Measurements from ENCODE around the gene CHD1L.
"Not testable (repeated sequence)": the region's sequence is repeated elsewhere in the genome, so short reads cannot be mapped to it uniquely, and the experiment has no call there.

The CHD1L gene

DNA sequence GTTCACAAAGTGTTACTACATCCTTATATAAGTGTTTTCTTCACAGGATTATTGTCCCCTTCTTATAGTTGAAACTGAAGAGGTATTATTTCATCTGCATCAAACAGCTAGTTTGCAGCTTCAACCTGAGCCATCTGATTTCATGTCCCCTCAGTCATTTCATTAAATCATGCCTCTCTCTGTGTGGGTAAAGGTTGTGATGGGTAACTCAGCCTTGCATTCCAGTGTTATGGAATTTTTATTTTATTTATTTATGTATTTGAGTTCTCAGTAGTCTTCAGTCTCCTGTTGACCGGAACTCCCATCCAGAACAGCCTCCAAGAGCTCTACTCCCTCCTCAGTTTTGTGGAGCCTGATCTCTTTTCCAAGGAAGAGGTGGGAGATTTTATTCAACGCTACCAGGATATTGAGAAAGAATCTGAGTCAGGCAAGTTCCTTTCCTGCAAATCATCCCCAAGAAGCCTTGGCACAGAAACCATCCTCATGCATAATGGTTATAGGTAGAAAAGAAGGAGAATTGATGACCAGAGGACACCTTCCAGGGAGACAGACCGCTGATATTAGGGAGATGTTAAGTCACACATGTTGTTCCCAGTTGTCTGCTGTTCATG is 21.8 kb downstream of the CHD1L start:
- Mint-ChIP-seq H3K9me3 (no peaks in the 10 kb centered on the region), H3K27me3 (no peaks in the 10 kb centered on the region), H3K27ac (no peak overlapping the region), H3K4me3 (no peak overlapping the region), H3K4me1 (ENCODE audit: low read depth) (no peaks in the 10 kb centered on the region), H3K36me3 (ENCODE audit: low read depth) (peaks cover 100% of the 10 kb centered on the region)
- intact Hi-C loops (cut with micrococcal nuclease), result no loop called here

DNA sequence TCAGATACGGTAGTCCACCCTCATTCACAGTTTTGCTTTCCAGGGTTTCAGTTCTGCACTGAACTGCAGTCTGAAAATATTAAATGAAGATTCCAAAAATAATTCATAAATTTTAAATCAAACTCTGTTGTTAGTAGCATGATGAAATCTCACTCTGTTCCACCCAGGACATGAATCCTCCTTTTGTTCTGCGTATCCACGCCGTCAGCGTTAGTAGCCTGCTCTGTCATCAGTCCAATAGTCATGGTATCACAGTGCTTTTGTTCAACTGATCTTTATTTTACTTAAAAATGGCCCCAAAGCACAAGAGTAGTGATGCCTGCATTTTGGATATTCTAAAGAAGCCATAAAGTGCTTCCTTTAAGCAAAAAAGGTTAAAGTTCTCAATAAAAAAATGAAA is 23.9 kb downstream of the CHD1L start:
- intact Hi-C loops (cut with micrococcal nuclease), result no loop called here
- Mint-ChIP-seq H3K27me3 (no peaks in the 10 kb centered on the region), H3K4me1 (ENCODE audit: low read depth) (no peaks in the 10 kb centered on the region), H3K27ac (no peak overlapping the region), H3K36me3 (ENCODE audit: low read depth) (peaks cover 97% of the 10 kb centered on the region), H3K4me3 (no peak overlapping the region), H3K9me3 (no peaks in the 10 kb centered on the region)

DNA sequence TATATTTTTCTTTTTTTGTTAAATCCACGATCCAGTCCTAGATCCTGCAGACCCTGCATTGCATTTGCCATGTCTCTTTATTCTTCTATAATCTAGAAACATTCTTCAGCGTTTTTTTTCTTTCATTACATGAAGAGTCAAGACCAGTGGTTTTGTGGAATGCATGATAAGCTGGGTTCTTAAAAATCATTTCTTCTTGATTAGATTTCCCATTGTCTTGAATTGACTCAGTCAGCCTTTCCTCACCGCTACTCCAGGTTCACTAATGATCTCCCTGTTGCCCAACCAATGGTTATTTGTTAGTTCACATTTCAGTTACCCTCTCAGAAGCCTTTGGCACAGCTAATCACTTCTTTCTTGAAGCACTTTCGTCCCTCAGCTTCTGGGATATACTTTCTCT is 25.2 kb downstream of the CHD1L start:
- Mint-ChIP-seq H3K9me3 (no peaks in the 10 kb centered on the region), H3K36me3 (ENCODE audit: low read depth) (peaks cover 97% of the 10 kb centered on the region), H3K4me3 (no peak overlapping the region), H3K27me3 (no peaks in the 10 kb centered on the region), H3K27ac (no peak overlapping the region), H3K4me1 (ENCODE audit: low read depth) (no peaks in the 10 kb centered on the region)
- intact Hi-C loops (cut with micrococcal nuclease), result no loop called here

DNA sequence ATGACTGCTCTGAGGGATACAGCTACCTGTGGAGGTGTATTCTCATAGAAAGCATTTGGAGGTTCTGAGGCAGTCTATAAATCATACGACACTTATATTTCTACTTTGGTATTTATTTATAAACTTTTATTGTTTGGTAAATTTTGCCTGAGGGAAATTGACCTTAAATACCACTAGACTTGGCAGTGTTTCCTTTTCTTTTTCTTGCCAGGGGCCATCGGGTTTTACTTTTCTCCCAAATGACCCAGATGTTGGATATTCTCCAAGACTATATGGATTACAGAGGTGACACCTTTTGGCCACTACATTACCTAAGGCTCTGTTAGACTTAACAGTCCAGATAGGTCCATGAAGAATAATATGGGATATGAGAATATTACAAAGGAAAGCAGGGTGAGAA is 28.2 kb downstream of the CHD1L start:
- Mint-ChIP-seq H3K27me3 (no peaks in the 10 kb centered on the region), H3K9me3 (no peaks in the 10 kb centered on the region), H3K4me1 (ENCODE audit: low read depth) (no peaks in the 10 kb centered on the region), H3K4me3 (no peak overlapping the region), H3K27ac (no peak overlapping the region), H3K36me3 (ENCODE audit: low read depth) (peaks cover 69% of the 10 kb centered on the region)
- intact Hi-C loops (cut with micrococcal nuclease), result no loop called here

DNA sequence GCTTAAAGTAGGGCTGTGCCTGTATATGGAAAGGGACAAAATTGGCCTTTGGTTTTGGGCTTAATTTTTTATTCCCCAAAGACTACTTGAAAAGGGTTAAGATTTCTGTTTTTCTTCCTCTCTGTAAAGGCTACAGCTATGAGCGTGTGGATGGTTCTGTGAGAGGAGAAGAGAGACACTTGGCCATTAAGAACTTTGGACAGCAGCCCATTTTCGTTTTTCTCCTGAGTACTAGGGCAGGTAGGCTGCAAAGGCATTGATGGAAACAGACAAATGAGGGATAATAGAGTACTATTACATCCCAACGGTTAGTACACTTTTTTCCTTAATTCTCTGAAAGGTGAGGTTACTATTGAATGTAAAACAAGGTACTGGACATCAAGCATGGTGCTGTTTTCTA is 29.6 kb downstream of the CHD1L start:
- Mint-ChIP-seq H3K27ac (no peak overlapping the region), H3K27me3 (no peaks in the 10 kb centered on the region), H3K36me3 (ENCODE audit: low read depth) (peaks cover 56% of the 10 kb centered on the region), H3K4me3 (no peak overlapping the region), H3K9me3 (no peaks in the 10 kb centered on the region), H3K4me1 (ENCODE audit: low read depth) (no peaks in the 10 kb centered on the region)
- intact Hi-C loops (cut with micrococcal nuclease), result loop anchor here (2.0 kb wide), 2 partner anchors 119 to 621 kb away; no protein-coding TSS in a partner anchor

DNA sequence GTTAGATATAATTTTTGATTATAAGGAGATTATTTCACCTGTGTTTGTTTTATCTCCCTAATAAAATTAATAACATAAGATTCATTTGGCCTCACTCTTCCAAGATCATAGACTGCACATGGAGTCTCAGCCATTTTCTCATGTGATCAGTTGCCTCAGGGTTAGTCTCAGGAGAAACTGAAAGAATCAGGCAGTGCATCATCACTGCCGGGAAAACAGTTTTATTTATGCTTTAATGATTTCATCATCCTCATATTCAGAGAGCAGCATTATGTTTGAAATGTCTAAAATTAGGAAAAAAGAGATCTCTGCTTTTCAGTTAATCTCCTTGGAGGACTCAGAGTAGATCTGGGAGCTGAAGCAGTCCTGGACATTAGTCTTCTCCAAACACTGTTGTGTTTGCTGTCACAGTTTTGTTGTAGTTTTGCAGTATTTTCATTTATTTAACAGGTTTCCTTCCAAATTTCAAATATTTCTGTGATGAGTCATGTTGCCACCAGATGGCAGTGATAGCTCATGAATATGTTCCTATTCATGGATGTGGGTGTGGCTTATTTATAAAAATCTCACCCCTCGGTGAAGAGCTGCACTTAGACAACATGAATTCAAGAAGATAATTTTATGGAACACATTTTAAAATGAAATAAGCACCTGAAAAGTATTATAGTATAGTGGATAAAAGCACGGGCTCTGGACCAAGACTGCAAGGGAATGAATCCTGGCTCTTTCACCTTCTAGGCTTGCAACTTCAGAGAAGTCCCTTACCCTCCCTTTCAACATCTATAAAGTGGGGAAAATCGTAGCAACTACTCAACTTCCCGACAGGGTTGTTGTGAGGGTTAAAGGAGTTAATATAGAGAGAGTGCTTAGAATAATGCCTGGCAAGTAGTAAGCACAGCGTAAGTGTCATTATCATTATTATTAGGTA is 31.2 kb downstream of the CHD1L start:
- Mint-ChIP-seq H3K4me3 (no peak overlapping the region), H3K27ac (no peak overlapping the region), H3K27me3 (no peaks in the 10 kb centered on the region), H3K36me3 (ENCODE audit: low read depth) (peaks cover 40% of the 10 kb centered on the region), H3K9me3 (no peaks in the 10 kb centered on the region), H3K4me1 (ENCODE audit: low read depth) (no peaks in the 10 kb centered on the region)
- intact Hi-C loops (cut with micrococcal nuclease), result loop anchor here (2.0 kb wide), 2 partner anchors 117 to 619 kb away; no protein-coding TSS in a partner anchor

DNA sequence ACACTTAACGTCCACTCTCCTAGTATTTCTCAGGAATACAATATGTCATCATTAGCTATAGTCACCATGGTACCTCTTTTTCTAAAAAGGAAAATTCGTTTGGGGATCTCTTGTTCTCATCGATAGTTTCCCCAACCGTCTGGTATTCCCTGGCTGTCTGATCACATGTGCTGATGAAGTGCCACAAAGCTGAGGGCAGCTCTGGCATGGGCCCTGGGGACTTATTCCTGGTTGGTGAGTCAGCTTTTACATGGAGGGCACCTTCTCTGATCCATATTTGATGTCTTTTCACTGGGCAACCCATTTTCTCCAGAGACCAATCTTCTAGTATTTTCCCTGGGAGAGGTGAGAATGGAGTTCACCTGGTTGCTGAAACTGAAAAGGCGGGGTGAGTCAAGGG is 39.5 kb downstream of the CHD1L start:
- no peaks in the 10 kb centered on the region for H3K27me3 Mint-ChIP-seq
- no peak overlapping the region for H3K27ac Mint-ChIP-seq
- H3K36me3 Mint-ChIP-seq (ENCODE audit: low read depth), result peaks cover 48% of the 10 kb centered on the region
- intact Hi-C loops (cut with micrococcal nuclease), result no loop called here
- no peak overlapping the region for H3K4me3 Mint-ChIP-seq
- no peaks in the 10 kb centered on the region for H3K9me3 Mint-ChIP-seq
- H3K4me1 Mint-ChIP-seq (ENCODE audit: low read depth), result no peaks in the 10 kb centered on the region

DNA sequence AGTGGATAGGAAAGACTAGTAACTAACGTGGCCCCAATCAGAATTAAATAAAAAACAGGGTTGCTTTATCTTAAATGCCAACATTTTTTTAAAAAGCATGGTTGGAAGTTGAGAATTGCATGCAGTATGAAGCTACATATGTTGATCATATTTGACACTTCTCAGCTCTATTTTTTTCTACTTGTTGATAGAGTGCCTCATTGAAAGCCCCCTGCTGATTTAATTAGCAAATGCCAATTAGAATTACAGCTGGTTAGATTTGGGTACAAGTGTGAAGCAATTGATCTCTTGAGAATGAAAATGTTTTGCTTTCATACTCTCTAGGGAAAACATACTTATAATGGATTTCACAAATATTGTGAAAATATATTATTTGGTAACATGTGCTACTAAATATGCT is 40.5 kb downstream of the CHD1L start:
- Mint-ChIP-seq H3K4me3 (no peak overlapping the region), H3K27ac (no peak overlapping the region), H3K27me3 (no peaks in the 10 kb centered on the region), H3K9me3 (no peaks in the 10 kb centered on the region), H3K4me1 (ENCODE audit: low read depth) (no peaks in the 10 kb centered on the region), H3K36me3 (ENCODE audit: low read depth) (peaks cover 58% of the 10 kb centered on the region)
- intact Hi-C loops (cut with micrococcal nuclease), result no loop called here

DNA sequence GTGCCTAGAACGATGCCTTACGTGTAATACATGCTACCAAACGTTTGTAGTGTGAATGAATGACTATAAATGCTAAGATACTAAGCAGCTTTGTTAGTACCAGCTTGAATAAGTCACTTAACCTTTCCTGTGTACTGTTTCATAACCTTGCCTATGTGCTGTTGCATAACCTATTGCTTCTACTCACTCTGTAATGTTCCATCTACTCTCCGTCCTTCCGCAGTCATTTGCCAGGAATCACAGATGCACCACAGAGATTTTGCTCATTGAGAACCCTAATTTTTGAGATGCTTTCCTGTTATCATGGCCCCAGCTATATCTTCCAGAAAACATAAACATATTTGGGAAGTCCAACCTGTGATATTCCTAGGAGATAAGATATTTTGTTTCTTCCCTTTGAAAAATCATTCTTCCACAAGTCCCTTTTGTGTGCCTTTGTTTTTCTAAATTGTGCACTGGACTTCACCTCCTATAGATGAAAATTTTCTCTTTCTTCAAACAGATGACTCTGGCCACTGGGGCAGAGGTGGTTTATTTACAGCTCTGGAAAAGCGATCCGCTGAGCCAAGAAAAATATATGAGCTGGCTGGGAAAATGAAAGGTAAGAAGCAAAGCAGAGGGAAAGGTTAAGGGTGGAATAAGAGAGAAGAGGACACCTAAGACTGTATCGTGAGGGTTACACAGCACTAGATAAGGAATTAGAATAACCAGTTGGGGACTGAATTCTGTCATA is 44.8 kb downstream of the CHD1L start:
- intact Hi-C loops (cut with micrococcal nuclease), result no loop called here
- no peaks in the 10 kb centered on the region for H3K9me3 Mint-ChIP-seq
- no peaks in the 10 kb centered on the region for H3K4me1 Mint-ChIP-seq (ENCODE audit: low read depth)
- no peaks in the 10 kb centered on the region for H3K27me3 Mint-ChIP-seq
- H3K4me3 Mint-ChIP-seq, result no peak overlapping the region
- H3K27ac Mint-ChIP-seq, result no peak overlapping the region
- H3K36me3 Mint-ChIP-seq (ENCODE audit: low read depth), result peaks cover 95% of the 10 kb centered on the region

DNA sequence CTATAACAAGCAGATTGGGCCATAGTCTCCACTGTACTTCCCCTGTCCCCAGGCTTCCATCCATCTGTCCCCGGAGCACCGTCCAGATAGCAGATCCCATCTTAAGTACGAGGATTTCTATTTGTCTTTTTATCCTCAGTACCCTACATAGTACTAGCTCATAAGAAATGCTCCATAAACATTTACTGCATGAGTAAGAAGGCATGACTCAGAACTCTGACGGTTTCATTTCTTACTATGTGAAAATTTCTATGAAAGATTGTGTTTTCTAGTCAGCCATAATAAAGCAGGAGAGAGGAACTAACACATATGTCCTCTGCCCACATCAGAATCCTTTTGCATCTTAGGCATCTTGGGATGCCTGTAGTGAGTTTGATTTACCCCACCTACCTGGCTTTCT is 49.5 kb downstream of the CHD1L start:
- no peaks in the 10 kb centered on the region for H3K4me1 Mint-ChIP-seq (ENCODE audit: low read depth)
- H3K27me3 Mint-ChIP-seq, result no peaks in the 10 kb centered on the region
- H3K27ac Mint-ChIP-seq, result no peak overlapping the region
- no peak overlapping the region for H3K4me3 Mint-ChIP-seq
- intact Hi-C loops (cut with micrococcal nuclease), result no loop called here
- H3K36me3 Mint-ChIP-seq (ENCODE audit: low read depth), result peaks cover 100% of the 10 kb centered on the region
- H3K9me3 Mint-ChIP-seq, result peaks cover 15% of the 10 kb centered on the region

DNA sequence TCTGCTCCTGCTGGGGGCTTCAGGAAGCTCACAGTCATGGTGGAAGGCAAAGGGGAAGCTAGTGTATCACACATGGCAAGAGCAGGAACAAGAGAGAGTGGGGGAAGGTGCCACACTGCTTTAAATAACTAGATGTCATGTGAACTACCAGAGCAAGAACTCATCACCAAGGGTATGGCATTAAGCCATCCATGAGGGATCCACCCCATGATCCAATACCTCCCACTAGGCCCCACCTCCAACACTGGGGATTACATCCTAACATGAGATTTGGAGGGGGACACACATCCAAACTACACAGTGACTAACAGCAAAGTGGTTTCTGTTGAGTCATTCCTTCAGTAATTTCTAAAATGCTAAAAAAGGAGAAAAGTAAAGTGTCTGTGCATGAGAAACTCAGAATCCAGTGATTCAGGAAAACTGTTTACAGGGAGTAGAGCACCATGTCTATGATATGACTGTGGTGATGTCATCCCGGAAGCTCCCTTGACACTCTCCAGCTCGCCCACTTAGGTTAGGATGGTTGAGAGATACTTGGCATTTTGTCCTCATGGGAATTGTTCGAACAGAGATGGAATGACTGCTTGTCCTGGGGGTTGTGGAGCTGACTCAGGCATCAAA is 50.3 kb downstream of the CHD1L start:
- Mint-ChIP-seq H3K27me3 (no peaks in the 10 kb centered on the region), H3K36me3 (ENCODE audit: low read depth) (peaks cover 100% of the 10 kb centered on the region), H3K27ac (no peak overlapping the region), H3K4me1 (ENCODE audit: low read depth) (no peaks in the 10 kb centered on the region), H3K9me3 (peaks cover 22% of the 10 kb centered on the region), H3K4me3 (no peak overlapping the region)
- intact Hi-C loops (cut with micrococcal nuclease), result no loop called here

DNA sequence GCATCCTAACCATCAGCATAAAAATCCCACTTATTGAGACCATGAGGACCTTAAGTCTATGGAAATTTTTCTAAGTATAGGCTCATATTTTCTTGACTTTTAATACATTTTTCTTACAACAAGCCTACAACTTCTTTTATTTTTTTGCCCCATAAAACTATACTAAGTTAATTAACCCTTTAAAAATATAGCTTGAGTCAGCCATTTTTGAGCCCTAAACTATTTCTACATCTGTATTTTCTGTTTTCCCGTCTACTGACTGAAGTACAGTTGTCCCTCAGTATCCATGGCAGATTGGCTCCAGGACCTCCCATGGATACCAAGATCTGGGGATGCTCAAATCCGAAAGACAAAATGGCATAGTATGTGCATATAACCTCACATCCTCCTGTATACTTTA is 55.0 kb downstream of the CHD1L start:
- no peak overlapping the region for H3K27ac Mint-ChIP-seq
- H3K4me1 Mint-ChIP-seq (ENCODE audit: low read depth), result no peaks in the 10 kb centered on the region
- H3K9me3 Mint-ChIP-seq, result peaks cover 68% of the 10 kb centered on the region
- intact Hi-C loops (cut with micrococcal nuclease), result no loop called here
- H3K4me3 Mint-ChIP-seq, result no peak overlapping the region
- peaks cover 73% of the 10 kb centered on the region for H3K36me3 Mint-ChIP-seq (ENCODE audit: low read depth)
- H3K27me3 Mint-ChIP-seq, result no peaks in the 10 kb centered on the region

DNA sequence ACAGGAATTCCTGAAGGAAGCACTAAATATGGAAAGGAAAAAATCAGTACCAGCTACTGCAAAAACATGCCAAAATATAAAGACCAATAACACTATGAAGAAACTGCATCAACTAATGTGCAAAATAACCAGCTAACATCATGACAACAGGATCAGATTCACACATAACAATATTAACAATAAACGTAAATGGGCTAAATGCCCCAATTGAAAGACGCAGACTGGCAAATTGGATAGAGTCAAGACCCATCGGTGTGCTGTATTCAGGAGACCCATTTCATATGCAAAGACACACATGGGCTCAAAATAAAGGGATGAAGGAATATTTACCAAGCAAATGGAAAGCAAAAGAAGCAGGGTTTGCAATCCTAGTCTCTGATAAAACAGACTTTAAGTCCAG is 63.3 kb downstream of the CHD1L start:
- H3K4me3 Mint-ChIP-seq; intact Hi-C loops (cut with micrococcal nuclease); H3K4me1 Mint-ChIP-seq (ENCODE audit: low read depth); H3K27ac Mint-ChIP-seq; H3K36me3 Mint-ChIP-seq (ENCODE audit: low read depth); H3K27me3 Mint-ChIP-seq: not testable (repeated sequence)
- peaks cover 86% of the 10 kb centered on the region for H3K9me3 Mint-ChIP-seq

DNA sequence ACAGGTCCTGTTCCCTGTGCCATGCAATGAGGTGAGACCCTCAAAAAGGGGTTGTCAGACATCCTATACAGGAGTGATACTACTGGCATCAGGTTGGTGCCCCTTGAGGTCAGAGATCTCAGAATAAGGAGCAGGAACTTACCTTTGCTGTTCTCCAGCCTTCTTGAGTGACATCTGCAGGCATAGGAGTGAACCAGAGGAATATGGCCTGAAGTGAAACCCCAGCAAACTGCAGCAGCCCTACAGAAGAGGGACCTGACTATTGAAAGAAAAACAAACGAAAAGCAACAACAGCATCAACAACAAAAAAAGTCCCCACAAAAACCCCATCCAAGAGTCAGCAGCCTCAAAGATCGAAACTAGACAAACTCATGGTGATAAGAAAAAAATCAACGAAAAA is 74.5 kb downstream of the CHD1L start:
- H3K27ac Mint-ChIP-seq, result no peak overlapping the region
- intact Hi-C loops (cut with micrococcal nuclease), result no loop called here
- no peaks in the 10 kb centered on the region for H3K4me1 Mint-ChIP-seq (ENCODE audit: low read depth)
- peaks cover 3% of the 10 kb centered on the region for H3K27me3 Mint-ChIP-seq
- H3K36me3 Mint-ChIP-seq (ENCODE audit: low read depth), result no peaks in the 10 kb centered on the region
- H3K9me3 Mint-ChIP-seq, result peaks cover 21% of the 10 kb centered on the region
- H3K4me3 Mint-ChIP-seq, result no peak overlapping the region

Data from dendritic cell treated with granulocyte-macrophage colony-stimulating factor and Interleukin-4, amounts not matched to agents 40 ng/mL and 50 ng/mL, for 4 days (primary cell).